SK-N-SH (cell line): Measurements from ENCODE around the gene ZHX3. TPM values are rescaled to one million over a fixed set of nuclear protein-coding genes. Genes with fewer than 3 reads are reported as not detected.

ENCODE experiments used
- CTCF ChIA-PET: fragments of 300-600, 350-600 bp; formaldehyde crosslinking; extraction: SDS; loops from one replicate; lab custom pipeline; 2021; lab: Yijun Ruan, JAX
- POLR2A ChIA-PET: fragments of 350-600 bp; sonication (Branson Sonifier 250); formaldehyde crosslinking; extraction: SDS; loops from one replicate; lab custom pipeline; 2020; ENCODE audit warnings: antibody characterized with exemption, inconsistent platforms; lab: Yijun Ruan, JAX
- DNase-seq: peaks from one replicate; pipeline ENCODE4 v3.0.0; 2012
- H2AFZ ChIP-seq: fragments of 200-600 bp; sonication (generic); 2 replicates; pipeline ENCODE4 v1.8.1; 2016; ENCODE audit warnings: antibody characterized with exemption, mild to moderate bottlenecking, low read depth
- H3F3A ChIP-seq: fragments of 200-600 bp; sonication (generic); replicated peaks from 2 replicates; pipeline ENCODE3; 2016; ENCODE audit warnings: antibody characterized with exemption, mild to moderate bottlenecking; ENCODE audit not compliant: insufficient read depth
- H3K27ac ChIP-seq, 2 experiments: fragments of 200-500 bp in 1 of 2; fragments of 200-600 bp in 1 of 2; sonication (Bioruptor generic) in 1 of 2; sonication (generic), shearing (Covaris generic) in 1 of 2; 2 replicates each; pipeline versions ENCODE4 v1.5.1 to v1.6.1; 2014 to 2016; ENCODE audit warnings: low read depth in 2 of 2, inconsistent platforms in 1 of 2, low read length in 1 of 2, mild to moderate bottlenecking in 1 of 2, mixed read lengths in 1 of 2
- H3K27me3 ChIP-seq: fragments of 200-600 bp; sonication (generic), shearing (Covaris generic); 2 replicates; pipeline ENCODE4 v1.6.1; 2016; ENCODE audit warnings: mixed run types; ENCODE audit not compliant: insufficient read depth
- H3K36me3 ChIP-seq, 2 experiments: fragments of 200-500 bp in 1 of 2; fragments of 200-600 bp in 1 of 2; sonication (Bioruptor generic) in 1 of 2; sonication (generic) in 1 of 2; replicated peaks in 1 of 2; 2 replicates each; pipeline versions ENCODE3 to v1.5.1; 2014 to 2016; ENCODE audit warnings: low read length in 1 of 2, mild to moderate bottlenecking in 1 of 2; ENCODE audit not compliant: insufficient read depth in 2 of 2, control insufficient read depth in 1 of 2
- H3K4me1 ChIP-seq, 2 experiments: fragments of 200-500 bp in 1 of 2; fragments of 200-600 bp in 1 of 2; sonication (Bioruptor generic) in 1 of 2; sonication (generic), shearing (Covaris generic) in 1 of 2; 2 replicates each; pipeline versions ENCODE4 v1.5.1 to v1.6.1; 2014 to 2016; ENCODE audit warnings: low read depth in 1 of 2, low read length in 1 of 2, mixed run types in 1 of 2; ENCODE audit not compliant: insufficient read depth in 2 of 2, control insufficient read depth in 1 of 2
- H3K4me2 ChIP-seq: fragments of 200-600 bp; sonication (generic), shearing (Covaris generic); 2 replicates; pipeline ENCODE4 v1.6.1; 2017; ENCODE audit warnings: mixed run types
- H3K4me3 ChIP-seq, 2 experiments: fragments of 200-500 bp in 1 of 2; fragments of 200-600 bp in 1 of 2; sonication (Bioruptor generic) in 1 of 2; sonication (generic), shearing (Covaris generic) in 1 of 2; 2 replicates each; pipeline versions ENCODE4 v1.5.1 to v1.8.1; 2014 to 2016; ENCODE audit warnings: low read depth in 2 of 2, inconsistent platforms in 1 of 2, low read length in 1 of 2, mild to moderate bottlenecking in 1 of 2, mixed read lengths in 1 of 2, moderate library complexity in 1 of 2
- H3K79me2 ChIP-seq: fragments of 200-600 bp; sonication (generic); 2 replicates; pipeline ENCODE4 v1.8.1; 2017; ENCODE audit warnings: mild to moderate bottlenecking; ENCODE audit not compliant: insufficient read depth
- H3K9ac ChIP-seq: fragments of 200-600 bp; sonication (generic); 2 replicates; pipeline ENCODE4 v1.6.1; 2017; ENCODE audit warnings: mixed run types
- H3K9me2 ChIP-seq: fragments of 200-600 bp; sonication (generic); 2 replicates; pipeline ENCODE4 v1.6.1; 2017; ENCODE audit warnings: mixed run types
- H3K9me3 ChIP-seq: fragments of 200-600 bp; sonication (generic); 2 replicates; pipeline ENCODE4 v1.6.1; 2017; ENCODE audit warnings: mixed run types, mild to moderate bottlenecking, moderate library complexity
- H4K20me1 ChIP-seq: fragments of 200-600 bp; sonication (generic); 2 replicates; pipeline ENCODE4 v1.6.1; 2017; ENCODE audit warnings: mild to moderate bottlenecking, mixed run types; ENCODE audit not compliant: insufficient read depth
- CTCF ChIP-seq: fragments of 200-600 bp; sonication (generic); IDR thresholded peaks from 2 replicates; pipeline ENCODE4 v1.6.1; 2017; ENCODE audit warnings: antibody characterized with exemption, mild to moderate bottlenecking, moderate library complexity
- ELF1 ChIP-seq: IDR thresholded peaks from 2 replicates; pipeline ENCODE4 v1.4.0; 2012
- FOSL2 ChIP-seq: IDR thresholded peaks from 2 replicates; pipeline ENCODE4 v1.4.0; 2012; ENCODE audit warnings: low read depth, mild to moderate bottlenecking, moderate library complexity, borderline replicate concordance
- FOXJ3 ChIP-seq: sonication (generic); formaldehyde crosslinking; IDR thresholded peaks from 2 replicates; pipeline ENCODE4 v1.5.1; 2020; ENCODE audit warnings: mild to moderate bottlenecking, missing genetic modification reagents
- FOXM1 ChIP-seq: IDR thresholded peaks from 2 replicates; pipeline ENCODE4 v1.4.0; 2012; ENCODE audit warnings: low read depth, mild to moderate bottlenecking
- GABPA ChIP-seq: IDR thresholded peaks from 2 replicates; pipeline ENCODE4 v1.4.0; 2012; ENCODE audit warnings: low read depth, mild to moderate bottlenecking
- IRF3 ChIP-seq: fragments of 150-350 bp; IDR thresholded peaks from 2 replicates; pipeline ENCODE4 v1.6.1; 2016; ENCODE audit warnings: mild to moderate bottlenecking, low read depth, low read length
- JUND ChIP-seq: IDR thresholded peaks from 2 replicates; pipeline ENCODE4 v1.4.0; 2012
- MXI1 ChIP-seq: IDR thresholded peaks from 2 replicates; pipeline ENCODE4 v1.6.1; 2012; ENCODE audit warnings: mild to moderate bottlenecking, low read depth, low read length, improper control_type of control experiment
- NFIC ChIP-seq: IDR thresholded peaks from 2 replicates; pipeline ENCODE4 v1.4.0; 2012; ENCODE audit warnings: borderline replicate concordance
- PBX3 ChIP-seq: IDR thresholded peaks from 2 replicates; pipeline ENCODE4; 2012
- POLR2AphosphoS5 ChIP-seq: IDR thresholded peaks from 2 replicates; pipeline ENCODE4 v1.6.1; 2012; ENCODE audit warnings: low read depth, low read length
- RFX5 ChIP-seq: IDR thresholded peaks from 2 replicates; pipeline ENCODE4 v1.6.1; 2012; ENCODE audit warnings: mild to moderate bottlenecking, improper control_type of control experiment, low read length
- SMC3 ChIP-seq: IDR thresholded peaks from 2 replicates; pipeline ENCODE4 v1.6.1; 2012; ENCODE audit warnings: low read depth, low read length, improper control_type of control experiment
- TAF1 ChIP-seq: IDR thresholded peaks from 2 replicates; pipeline ENCODE4 v1.6.1; 2012; ENCODE audit warnings: low read depth, mild to moderate bottlenecking, low read length, moderate library complexity, borderline replicate concordance
- TCF12 ChIP-seq: IDR thresholded peaks from 2 replicates; pipeline ENCODE4 v1.4.0; 2012
- TEAD4 ChIP-seq: IDR thresholded peaks from 2 replicates; pipeline ENCODE4 v1.4.0; 2012; ENCODE audit warnings: mild to moderate bottlenecking, borderline replicate concordance; ENCODE audit not compliant: insufficient read depth
- USF1 ChIP-seq: IDR thresholded peaks from 2 replicates; pipeline ENCODE4 v1.4.0; 2012; ENCODE audit warnings: low read depth, borderline replicate concordance
- YY1 ChIP-seq: IDR thresholded peaks from 2 replicates; pipeline ENCODE4 v1.4.0; 2012; ENCODE audit warnings: low read depth, mild to moderate bottlenecking
- ZBTB33 ChIP-seq: IDR thresholded peaks from 2 replicates; pipeline ENCODE4 v1.4.0; 2012; ENCODE audit warnings: low read depth, borderline replicate concordance
- WGBS: methylation state at CpG from one replicate; pipeline ENCODE4 v1.1.6; 2017; ENCODE audit warnings: low lambda C conversion rate; 5-methylcytosine and 5-hydroxymethylcytosine counted together
- polyA plus RNA-seq, 3 experiments: library from polyadenylated mRNA; depleted of rRNA; stranded (reverse); fragments of >200 nt; gene quantifications; 2 replicates each; pipeline ENCODE4 v1.2.3, GENCODE V29; 2012

The ZHX3 gene
- polyA plus RNA-seq, 1 of the 3 experiments (the other 2 are of a cell fraction) = 6.0 TPM

GRCh38 chr20:41166201-41167117 is 151.1 kb downstream of the ZHX3 start:
- Histone ChIP-seq H3K4me3 (no peak overlapping the region), H4K20me1 (0 out of 2 replicates have a peak, but pooled peaks cover 6% of the 10 kb centered on the region), H3K4me1 (no peaks in the 10 kb centered on the region), H3K27me3 (no peaks in the 10 kb centered on the region), H3K4me2 (no peak overlapping the region), H3K79me2 (peaks cover under 1% of the 10 kb centered on the region; the same call in 1 of the 2 replicates), H3K9ac (no peak overlapping the region), H3F3A (peaks cover under 1% of the 10 kb centered on the region), H3K9me3 (no peaks in the 10 kb centered on the region), H3K27ac (no peak overlapping the region), H2AFZ (no peak overlapping the region), H3K9me2 (no peaks in the 10 kb centered on the region), H3K36me3 (peaks cover 45 to 88% of the 10 kb centered on the region in 2 experiments)
- TF ChIP-seq IRF3 = no peak
- no peak for TF ChIP-seq ZBTB33
- no peak for TF ChIP-seq TAF1
- no peak for TF ChIP-seq JUND
- TF ChIP-seq TCF12 = no peak
- no peak for TF ChIP-seq FOXJ3 (CRISPR knock-in tag)
- no peak for TF ChIP-seq FOXM1
- no peak for TF ChIP-seq YY1
- no peak for TF ChIP-seq USF1
- TF ChIP-seq CTCF = no peak
- TF ChIP-seq GABPA = no peak
- TF ChIP-seq FOSL2 = no peak
- TF ChIP-seq SMC3 = no peak
- no peak for TF ChIP-seq POLR2AphosphoS5
- TF ChIP-seq RFX5 = no peak
- no peak for TF ChIP-seq ELF1
- TF ChIP-seq NFIC = no peak
- TF ChIP-seq TEAD4 = no peak
- no peak for TF ChIP-seq MXI1
- TF ChIP-seq PBX3 = no peak
- ChIA-PET POLR2A (no interaction called here), CTCF (interaction anchor here (1.3 to 7.6 kb wide), 2 partner anchors 11 to 172 kb away, joined by 4 to 112 read pairs; partner anchors contain the start of gene LPIN3)
- no peak for DNase-seq
- WGBS = 93% methylated on average over 20 of the region's 27 CpGs
